NCI-H146 (cell line): ENCODE results near the gene SHOC2.

ENCODE experiments used
- DNase-seq: peaks from one replicate; lab custom pipeline; 2025; lab: John Stamatoyannopoulos, UW

The SHOC2 gene

DNA sequence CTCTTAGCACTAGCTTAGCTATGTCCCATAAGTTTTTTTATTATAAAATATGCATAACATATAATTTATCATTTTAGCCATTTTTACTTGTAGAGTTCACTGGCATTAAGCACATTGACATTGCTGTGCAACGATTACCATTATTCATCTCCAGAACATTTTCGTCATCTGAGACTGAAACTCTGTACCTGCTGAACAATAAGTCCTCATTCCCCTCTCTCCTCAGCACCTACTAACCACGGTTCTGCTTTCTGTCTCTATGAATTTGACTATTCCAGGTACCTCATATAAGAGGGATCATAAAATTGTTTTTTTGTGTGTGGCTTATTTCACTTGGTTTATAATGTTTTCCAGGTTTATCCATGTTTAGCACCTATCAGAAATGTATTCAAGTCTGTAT lies 64.1 kb downstream of the SHOC2 start:
- no peak for DNase-seq

DNA sequence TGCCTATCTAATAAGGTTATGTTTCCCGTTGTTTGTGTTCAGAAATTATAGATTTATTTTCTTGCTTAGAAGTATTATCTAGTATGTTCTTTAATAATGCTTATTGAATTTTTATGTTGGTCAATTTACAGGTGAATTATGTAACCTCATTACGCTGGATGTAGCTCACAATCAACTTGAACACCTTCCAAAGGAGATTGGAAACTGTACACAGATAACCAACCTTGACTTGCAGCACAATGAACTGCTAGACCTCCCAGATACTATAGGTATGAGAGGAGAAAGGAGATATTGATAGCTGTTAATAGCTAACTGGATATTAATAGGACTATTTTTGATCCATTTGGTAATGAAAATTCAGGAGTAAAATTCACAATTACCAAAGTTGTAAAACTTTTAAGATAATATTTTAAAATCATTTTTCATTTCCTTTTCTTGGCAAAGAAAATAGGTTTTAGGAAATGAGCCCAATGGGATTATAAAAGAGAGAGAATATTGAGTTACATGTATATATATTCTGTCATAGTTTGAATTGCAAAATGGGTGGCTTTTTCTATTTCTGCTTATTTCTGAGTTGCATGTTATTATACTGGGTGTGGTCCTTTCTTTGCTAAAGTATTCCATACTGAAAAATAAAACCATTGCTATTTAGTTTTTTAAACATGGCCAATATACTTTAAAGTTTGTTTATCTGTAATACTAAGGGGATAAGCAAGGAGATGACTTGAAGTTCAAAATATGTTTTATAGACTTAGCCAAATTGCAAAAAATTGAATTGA lies 66.3 kb downstream of the SHOC2 start:
- DNase-seq, result no peak

DNA sequence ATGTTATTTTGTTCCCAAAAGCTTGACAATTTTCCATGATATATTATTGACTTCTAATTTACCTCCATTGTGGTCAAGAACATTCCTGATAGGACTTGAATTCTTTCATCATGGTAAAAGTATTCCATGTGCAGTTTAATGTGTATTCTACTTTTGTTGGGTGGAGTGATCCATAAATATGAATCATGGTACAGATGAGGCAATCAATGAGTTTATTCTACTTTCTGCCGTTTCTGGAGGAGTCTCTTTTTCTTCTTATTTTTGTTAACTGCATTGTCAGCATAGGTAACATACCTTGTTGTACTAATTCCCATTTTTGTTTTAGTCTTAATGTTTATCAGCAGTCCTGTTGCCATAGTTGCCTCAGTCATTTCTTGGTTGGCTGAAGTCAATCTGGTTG lies 69.6 kb downstream of the SHOC2 start:
- DNase-seq, result no peak

DNA sequence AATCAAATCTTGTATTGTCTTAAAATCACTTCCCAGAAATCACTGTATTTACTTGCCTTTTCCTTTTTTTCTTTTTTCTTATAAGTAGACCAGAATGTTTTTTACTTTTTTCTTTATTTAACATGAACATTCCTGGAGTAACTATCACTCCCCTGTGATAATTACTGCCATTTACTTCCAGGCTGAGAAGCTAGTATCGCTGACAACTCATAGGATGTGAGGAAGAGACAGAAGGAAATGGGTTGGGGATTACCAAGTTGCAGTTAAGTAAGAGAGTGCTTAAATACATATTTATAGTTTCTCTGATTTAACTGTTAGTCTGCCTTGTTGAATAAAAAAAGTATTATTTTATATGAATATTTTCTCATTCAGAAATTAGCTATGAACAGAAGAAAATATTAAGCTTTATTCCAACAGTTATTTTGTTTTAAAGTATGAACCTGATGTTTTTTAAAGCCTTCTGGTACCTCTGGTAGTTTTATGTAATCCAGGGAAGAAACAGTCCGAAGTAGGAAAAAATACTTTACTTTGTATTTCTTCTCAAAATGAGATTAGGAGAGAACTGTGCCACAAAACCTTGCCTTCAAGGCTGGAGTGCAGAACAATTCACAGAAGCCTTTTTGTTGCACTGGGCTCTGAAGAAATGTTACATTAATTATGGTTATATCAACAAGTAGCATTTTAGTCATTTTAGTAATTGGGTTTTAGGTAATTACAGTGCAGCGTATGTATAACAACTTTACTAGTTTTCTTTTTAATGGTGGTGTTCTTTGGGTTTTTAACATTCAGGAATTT lies 72.8 kb downstream of the SHOC2 start:
- DNase-seq, result no peak

DNA sequence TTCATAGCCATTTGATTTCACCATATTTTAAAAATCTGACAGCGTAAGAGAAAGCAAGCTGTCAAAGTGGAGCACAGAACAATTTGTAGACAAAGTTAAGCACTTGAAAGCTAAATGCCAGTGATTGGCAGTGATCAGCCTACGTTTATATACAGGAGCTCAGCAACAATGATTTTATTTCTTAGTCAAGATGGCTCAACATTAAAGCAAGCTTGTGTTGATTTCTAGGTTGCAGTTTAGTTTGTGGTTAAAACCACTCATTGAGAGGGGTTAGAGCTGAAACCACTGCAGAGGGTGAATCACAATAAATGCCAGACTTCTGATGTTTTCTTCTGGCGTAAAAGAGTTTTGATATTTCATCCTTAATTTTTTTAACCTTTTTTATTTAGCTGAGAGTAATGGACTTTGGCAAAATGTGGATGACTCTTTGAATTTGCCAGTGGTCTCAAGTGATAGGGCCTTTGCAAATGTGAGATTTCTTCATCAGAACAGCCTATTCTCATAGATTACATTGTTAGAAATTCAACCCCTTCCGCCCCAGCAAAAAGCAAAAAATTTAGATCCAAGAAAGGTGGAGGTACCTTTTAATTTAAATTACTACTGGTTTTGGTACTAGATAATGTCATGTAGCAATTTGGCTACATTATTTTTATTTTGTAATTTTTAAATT lies 73.8 kb downstream of the SHOC2 start:
- no peak for DNase-seq

DNA sequence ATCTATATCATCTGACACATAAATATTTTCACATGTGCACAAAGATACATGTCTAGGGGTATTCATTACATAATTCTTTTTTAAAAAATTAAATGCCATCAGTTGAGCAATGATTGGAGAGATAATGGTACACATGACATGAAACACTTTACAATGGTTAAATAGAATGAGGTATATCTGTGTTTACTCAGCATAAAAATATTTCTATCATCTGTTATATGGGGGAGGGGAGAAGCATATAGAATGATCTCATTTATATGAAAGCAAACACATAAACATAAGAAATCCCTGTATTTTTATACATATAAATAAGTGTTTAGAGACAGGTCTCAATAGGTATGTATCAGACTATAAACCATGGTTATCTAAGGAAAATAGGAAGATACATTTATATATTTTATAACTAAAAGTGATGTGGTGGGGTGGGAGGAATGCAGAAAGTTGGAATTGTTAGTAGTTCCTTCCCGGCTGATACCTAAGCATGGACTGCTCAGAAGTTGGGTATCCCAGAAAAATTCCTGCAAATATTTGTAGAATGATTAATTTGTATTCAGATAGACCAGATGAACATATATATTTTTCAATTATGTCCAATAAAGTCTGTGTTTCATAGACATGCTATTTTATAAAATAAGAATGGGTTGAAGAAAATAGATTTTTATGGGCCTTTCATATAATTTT lies 75.1 kb downstream of the SHOC2 start:
- DNase-seq, result no peak

DNA sequence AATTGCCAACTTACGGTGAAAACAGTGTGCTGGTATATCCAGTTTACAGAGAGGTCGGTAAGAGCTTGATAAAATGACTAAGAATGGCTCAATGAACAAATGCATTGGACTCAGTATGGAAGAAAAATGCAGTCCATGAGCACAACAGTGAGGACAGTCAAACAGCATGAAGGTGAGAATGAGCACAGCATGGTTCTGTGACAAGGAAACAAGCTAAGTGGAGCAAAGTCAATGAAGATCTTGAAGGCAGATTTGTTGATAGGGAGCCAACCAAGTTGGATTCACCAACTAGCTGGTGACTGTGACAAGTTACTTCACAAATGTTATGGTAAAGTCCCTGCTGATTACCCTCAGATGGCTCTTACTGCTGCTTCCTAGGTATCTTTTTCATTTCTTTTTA lies 75.9 kb downstream of the SHOC2 start:
- DNase-seq, result no peak

DNA sequence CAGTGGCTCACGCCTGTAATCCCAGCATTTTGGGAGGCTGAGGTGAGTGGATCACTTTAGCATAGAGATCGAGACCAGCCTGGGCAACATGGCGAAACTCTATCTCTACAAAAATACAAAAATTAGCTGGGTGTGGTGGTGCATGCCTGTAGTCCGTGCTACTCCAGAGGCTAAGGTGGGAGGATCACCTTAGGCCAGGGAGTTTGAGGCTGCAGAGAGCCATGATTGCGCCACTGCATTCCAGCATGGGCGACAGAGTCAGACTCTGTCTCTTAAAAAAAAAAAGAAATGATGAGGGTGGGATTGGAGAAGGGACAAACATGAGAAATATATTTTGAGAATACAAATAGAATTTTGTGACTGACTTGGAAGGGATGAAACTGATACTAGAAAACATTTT lies 76.9 kb downstream of the SHOC2 start:
- DNase-seq, result no peak

DNA sequence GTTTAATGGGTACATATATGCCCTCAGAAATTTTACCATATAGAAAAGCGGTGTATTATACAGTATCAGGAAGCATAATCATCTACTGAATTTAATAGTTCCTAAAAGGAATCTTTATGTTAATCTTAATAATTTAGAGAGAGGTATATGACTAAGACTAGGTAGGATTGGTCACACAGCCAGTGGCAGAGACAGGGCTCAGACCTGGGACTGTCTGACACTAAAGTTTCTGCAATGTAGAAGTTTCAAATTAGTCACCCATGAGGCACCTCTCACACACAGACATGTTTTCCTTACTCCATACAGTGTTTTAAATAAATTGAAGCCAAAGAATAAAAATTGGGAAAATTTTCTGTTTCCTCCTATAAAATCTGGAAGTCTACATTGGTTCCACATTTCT lies 84.6 kb downstream of the SHOC2 start:
- no peak for DNase-seq

DNA sequence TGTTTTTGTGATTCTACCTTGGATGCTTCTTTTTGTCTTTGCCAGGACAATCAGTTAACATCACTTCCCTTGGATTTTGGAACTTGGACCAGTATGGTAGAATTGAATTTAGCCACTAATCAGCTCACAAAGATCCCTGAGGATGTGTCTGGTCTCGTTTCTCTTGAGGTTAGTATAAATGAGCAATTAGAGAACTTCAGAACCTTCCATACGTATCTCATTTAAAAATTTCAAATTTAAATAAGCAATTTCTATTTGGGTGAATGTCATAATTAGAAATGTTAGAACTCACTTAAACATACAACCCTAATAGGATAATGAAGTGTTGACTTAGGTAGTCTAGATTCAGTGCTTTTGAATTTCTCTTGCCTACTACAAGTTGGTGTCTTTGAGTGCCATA lies 88.1 kb downstream of the SHOC2 start:
- DNase-seq, result no peak

DNA sequence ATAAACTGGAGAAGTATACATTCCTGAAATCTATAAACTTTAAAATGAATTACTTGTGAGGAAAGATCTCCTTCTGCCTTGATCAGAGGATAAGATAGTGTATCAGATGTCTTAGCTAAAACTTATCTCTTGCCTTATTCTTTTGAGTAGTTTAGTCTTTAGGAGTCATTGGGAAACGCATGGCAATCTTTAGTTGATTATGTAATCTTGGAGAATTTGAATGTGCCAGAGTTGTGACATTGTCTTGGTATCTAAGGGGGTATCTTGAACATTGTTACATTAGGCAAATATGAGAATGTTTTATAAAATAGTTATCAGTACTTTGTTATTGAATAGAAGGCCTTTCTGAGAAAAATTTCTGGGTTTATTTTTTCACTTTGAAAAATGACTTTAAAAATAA lies 95.8 kb downstream of the SHOC2 start:
- no peak for DNase-seq

DNA sequence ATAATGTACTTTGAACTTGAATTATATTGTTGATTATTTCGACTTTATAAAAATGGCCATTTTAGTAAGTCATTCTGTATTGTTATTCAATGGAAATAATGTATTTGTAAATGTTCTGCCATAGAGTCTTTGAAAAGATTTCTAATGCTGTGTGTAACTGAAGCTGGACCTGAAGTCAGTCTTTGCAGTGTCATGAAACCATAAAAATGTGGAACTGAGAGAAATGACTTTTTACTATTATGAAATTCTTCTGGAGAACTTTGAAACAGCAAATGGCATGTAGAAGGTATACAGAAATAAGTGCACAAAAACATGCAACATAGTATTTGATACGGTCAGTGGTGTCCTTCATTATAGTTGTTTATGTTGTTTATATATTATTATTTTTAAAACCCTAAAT lies 97.7 kb downstream of the SHOC2 start:
- DNase-seq, result no peak

DNA sequence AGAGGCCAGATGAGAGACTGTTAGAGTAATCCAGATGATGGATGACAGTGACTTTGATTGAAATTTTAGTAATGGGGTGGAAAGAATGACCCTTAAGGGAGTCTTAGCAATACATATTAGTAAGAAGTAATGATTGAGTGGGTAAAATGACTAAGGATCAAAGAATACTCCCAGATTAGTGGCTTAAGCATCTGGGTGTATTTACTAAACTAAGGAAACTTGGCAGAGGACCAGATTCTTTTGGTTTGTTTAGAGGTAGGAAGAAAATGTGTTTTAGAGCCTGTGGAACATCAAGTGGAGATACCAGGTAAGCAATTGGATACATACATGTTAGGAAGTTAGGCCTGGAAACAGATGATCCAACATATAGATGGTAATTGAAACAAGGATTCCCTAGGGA lies 98.6 kb downstream of the SHOC2 start:
- DNase-seq, result no peak

DNA sequence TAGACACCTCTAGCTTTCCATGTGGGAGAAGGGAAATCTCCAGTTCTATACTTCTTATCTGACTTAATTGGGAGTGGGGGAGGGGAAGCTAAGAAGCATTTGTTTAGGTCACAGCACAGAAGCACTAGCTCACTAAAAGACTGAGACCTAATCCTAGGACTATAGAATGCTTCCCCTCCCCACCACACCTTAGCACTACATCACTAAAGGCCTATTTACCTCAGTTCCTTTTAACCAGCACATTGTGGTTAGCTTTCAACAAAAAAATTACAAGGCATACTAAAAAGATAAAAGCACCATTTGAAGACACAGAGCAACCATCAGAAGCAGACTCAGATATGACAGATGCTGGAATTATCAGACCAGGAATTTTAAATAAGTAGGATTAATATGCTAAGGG lies 103.7 kb downstream of the SHOC2 start:
- no peak for DNase-seq

DNA sequence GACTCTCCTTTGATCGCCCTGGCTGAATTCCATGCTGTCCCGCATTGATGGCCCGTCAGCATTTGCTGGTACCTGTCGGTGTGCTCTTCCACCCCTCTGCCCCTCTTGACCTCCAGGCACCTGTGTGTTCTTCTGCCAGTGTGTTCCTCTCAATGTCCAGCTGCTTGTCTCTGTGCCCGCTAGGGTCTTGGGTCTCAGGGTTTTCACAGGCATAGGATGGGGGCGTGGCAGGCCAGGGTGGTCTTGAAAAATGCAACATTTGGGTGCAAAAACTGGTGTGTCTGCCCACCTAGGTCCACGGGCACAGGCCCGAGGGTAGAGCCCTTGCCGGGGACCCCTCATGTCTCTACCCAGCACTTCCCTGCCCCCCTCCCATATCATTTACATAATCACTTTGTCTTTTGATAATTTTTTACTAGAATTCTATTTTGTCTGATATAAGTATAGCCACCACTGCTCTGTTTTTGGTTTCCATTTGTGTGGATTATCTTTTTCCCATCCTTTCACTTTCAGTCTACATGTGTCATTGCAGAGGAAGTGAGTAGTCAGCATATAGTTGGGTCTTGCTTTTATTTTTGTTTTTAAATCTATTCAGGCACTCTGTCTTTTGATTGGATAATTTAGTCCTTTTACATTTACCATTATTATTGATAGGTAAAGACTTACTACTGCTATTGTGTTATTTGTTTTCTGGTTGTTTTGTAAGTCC lies 110.8 kb downstream of the SHOC2 start:
- no peak for DNase-seq

DNA sequence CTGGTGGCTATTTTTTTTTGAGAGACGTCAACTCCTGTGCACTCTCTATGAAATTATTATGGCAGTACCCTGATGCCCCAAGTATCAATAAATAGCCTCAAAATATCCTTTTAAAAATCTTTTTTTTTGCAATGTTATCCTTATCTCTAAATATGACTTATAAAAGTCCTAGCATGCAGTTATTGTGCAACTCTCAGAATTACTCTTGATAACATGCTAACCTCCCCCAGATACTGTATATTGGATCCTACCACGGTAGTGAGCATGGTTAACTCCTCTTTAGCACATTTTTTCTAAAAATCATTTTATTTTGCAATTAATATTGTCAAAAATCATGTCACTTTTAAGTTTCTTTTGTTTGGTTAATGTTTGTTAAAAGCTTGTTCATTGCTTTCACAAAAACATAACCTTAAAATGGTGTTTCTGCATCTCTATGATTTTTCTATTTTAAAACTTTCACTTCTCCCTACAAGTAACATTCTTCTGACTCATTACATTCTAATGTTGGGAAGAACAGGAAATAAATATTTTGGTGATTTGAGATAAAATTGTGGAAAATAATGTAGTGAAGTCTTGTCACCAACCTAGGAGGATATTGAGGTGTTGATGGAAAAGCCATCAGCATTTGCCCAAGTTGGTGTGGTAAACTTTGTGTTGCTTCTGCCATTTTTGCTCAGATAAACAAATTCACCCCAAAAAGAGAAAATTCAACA lies 115.3 kb downstream of the SHOC2 start:
- DNase-seq, result no peak

DNA sequence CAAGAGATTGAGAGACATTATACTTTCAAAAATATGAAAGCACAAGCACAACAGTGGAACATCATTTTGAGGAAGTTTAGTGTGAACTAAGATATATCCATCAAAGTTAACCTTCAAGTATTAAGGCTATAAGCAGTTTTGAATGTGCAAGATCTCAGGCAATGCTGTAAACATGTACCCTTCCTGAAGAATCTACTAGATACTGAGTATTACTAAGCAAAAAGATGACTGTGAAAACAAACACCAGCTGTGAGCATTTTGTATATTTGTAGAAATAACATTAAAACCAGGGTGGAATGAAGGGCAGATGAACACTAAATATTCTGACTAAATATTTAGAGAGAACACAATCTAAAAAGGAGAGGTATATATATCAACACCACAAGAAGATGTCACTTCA lies 116.1 kb downstream of the SHOC2 start:
- DNase-seq, result no peak

DNA sequence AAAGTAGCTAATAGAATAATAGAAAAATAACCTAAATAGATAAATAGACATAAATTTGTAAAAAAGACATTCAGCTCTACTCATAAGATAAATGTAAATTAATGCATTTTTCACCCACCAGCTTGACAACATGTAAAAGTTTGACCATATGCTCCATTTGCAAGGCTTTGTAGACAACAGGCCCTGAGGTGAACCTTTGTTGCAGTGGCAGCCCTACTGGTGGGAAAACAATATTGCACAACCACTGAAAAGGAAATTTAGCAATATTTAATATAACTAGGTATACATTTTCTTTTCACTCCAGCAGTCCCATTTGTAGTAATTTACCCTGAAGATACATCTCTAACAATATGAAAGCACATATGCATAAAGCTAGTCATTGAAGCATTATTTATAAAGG lies 118.5 kb downstream of the SHOC2 start:
- DNase-seq, result no peak

DNA sequence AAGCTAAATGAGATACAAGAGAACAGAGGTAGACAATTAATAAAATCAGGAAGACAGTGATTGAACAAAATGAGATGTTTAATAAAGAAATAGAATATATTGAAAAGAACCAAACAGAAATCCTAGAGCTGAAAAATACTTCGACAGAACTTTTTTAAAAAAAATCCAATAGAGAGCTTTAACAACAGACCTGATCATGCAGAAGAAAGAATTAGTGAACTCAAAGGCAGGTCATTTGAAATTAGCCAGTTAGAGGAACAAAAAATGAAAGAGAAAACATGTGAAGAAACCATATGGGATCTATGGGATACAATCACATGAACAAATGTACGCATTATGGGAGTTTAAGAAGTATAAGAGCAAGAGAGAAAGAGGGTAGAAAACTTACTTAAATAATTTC lies 120.1 kb downstream of the SHOC2 start:
- no peak for DNase-seq

DNA sequence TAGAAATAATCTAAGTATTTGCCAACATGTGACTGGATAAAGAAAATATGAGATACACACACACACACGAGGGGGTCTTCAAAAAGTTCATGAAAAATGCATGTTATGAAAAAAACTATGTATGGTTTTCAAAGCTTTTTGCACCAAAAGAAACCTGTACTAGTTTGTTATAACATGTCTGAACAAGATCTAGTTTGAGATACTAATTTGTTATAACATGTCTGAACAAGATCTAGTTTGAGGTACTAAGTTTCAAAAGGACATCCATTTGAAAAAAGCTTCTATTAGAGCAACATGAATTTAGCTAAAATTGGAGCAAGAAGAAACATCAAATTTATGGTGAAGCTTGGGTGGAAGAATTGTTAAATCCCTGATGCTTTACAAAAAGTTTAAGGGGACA lies 137.6 kb downstream of the SHOC2 start:
- DNase-seq, result no peak
